ENCODE data around the gene ANGPT4. TPM values are rescaled to one million over a fixed set of nuclear protein-coding genes. Genes with fewer than 3 reads are reported as not detected.

Gene ANGPT4, protein sequence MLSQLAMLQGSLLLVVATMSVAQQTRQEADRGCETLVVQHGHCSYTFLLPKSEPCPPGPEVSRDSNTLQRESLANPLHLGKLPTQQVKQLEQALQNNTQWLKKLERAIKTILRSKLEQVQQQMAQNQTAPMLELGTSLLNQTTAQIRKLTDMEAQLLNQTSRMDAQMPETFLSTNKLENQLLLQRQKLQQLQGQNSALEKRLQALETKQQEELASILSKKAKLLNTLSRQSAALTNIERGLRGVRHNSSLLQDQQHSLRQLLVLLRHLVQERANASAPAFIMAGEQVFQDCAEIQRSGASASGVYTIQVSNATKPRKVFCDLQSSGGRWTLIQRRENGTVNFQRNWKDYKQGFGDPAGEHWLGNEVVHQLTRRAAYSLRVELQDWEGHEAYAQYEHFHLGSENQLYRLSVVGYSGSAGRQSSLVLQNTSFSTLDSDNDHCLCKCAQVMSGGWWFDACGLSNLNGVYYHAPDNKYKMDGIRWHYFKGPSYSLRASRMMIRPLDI
- total RNA-seq = under 1 TPM in 1 of 2 donors, not detected in 1; 0.05 TPM

DNA sequence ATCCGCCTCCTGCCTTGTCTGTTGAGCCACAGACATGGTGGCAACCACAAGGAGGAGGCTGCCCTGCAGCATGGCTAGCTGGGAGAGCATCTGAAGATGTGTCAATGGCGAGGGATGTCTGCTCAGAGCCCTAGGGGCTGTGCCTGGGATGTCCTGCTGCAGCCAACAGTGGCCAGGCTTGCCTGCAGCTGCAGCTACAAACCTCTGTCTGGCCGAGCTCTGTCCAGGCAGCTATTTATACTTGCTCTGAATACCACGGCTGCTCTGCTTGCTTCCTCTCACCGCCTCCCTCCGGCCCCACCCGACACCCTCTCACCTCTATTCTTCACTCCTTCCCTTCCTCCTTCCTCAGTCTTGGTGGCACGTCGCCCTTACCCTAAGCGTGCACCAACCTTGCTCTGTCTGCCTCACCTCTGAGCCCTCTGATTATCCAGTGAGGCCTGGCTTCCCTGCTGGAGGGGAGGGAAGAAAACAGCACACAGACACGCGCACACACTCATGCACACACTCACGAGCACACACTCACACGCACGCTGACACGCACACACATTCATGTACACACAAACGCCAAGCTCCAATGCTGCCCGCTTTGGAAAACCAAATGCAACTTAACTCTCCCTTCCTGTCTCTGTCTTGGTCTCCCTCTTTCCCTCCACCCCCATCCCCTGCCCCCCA is at the start of gene ANGPT4:
Gene ANGPT4, minus strand, starts transcription at position 210 of the 675 bp plus-strand sequence. Its CDS starts 120 bp downstream, at position 90.
- H3K9me3 ChIP-seq = no peaks in the 10 kb centered on the region
- no peaks in the 10 kb centered on the region for H3K27me3 ChIP-seq
- no peaks in the 10 kb centered on the region for H3K36me3 ChIP-seq
- no peaks in the 10 kb centered on the region for H3K4me1 ChIP-seq
- H3K27ac ChIP-seq = no peak within 1 kb of the TSS
- TF ChIP-seq, protein P1, sequence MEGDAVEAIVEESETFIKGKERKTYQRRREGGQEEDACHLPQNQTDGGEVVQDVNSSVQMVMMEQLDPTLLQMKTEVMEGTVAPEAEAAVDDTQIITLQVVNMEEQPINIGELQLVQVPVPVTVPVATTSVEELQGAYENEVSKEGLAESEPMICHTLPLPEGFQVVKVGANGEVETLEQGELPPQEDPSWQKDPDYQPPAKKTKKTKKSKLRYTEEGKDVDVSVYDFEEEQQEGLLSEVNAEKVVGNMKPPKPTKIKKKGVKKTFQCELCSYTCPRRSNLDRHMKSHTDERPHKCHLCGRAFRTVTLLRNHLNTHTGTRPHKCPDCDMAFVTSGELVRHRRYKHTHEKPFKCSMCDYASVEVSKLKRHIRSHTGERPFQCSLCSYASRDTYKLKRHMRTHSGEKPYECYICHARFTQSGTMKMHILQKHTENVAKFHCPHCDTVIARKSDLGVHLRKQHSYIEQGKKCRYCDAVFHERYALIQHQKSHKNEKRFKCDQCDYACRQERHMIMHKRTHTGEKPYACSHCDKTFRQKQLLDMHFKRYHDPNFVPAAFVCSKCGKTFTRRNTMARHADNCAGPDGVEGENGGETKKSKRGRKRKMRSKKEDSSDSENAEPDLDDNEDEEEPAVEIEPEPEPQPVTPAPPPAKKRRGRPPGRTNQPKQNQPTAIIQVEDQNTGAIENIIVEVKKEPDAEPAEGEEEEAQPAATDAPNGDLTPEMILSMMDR (IDR thresholded peaks at IDR 0.05) = no peak
- H3K4me3 ChIP-seq = no peak within 1 kb of the TSS
- DNase-seq = no peak
- H3K9ac ChIP-seq (ENCODE audit: low read depth in 2 of 2, low read length in 2 of 2) = no peak within 1 kb of the TSS
- intact Hi-C loops (cut with DNase I) = no loop called here

DNA sequence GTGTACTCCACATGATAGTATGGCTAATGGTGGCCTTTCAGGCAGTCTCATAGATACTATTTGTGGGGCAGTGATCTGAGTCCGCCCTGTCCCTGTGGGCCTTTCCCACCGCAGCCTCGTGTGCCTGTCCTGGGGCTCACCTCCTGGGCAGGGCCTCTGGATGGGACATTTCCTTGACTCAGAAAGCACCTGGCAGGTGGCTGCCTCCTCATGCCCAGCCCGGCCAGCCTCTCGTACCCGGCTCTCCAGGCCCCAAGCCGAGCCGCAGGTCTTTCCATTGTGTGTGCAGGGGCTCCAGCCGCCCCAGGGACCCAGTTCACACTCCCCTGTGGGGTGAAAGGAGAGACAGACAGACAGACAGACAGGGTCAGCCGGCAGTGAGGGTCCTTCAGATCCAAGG is 47.7 kb upstream of the ANGPT4 start:
- H3K9me3 ChIP-seq = no peaks in the 10 kb centered on the region
- no peak for DNase-seq
- TF ChIP-seq, protein P1 (IDR thresholded peaks at IDR 0.05) = no peak
- no peaks in the 10 kb centered on the region for H3K27me3 ChIP-seq
- no peaks in the 10 kb centered on the region for H3K4me1 ChIP-seq
- no peak overlapping the region for H3K27ac ChIP-seq
- no peaks in the 10 kb centered on the region for H3K36me3 ChIP-seq
- H3K4me3 ChIP-seq = no peak overlapping the region
- no peak overlapping the region for H3K9ac ChIP-seq (ENCODE audit: low read depth in 2 of 2, low read length in 2 of 2)
- intact Hi-C loops (cut with DNase I) = no loop called here

DNA sequence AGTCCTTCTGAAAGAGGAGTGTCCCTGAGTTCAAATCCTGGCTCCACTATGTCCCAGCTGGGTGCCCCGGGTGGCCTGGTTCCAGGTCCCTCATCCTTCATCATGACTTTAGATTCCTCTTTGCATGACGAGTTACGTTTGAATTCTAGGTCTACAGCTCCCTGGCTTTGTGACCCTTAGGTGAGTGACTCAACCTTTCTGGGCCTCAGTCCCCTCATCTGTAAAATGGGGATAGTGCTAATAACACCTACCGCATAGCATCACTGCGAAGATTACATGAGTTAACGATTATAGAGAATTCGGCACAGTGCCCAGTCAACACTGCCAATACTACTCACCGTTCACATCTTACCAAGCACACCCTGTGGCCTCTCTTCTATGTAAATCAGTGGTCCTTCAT is 46.5 kb upstream of the ANGPT4 start:
- H3K27me3 ChIP-seq = no peaks in the 10 kb centered on the region
- intact Hi-C loops (cut with DNase I) = no loop called here
- H3K9ac ChIP-seq (ENCODE audit: low read depth in 2 of 2, low read length in 2 of 2) = no peak overlapping the region
- H3K27ac ChIP-seq = no peak overlapping the region
- no peak overlapping the region for H3K4me3 ChIP-seq
- no peak for DNase-seq
- TF ChIP-seq, protein P1 (IDR thresholded peaks at IDR 0.05) = no peak
- H3K9me3 ChIP-seq = no peaks in the 10 kb centered on the region
- H3K4me1 ChIP-seq = no peaks in the 10 kb centered on the region
- no peaks in the 10 kb centered on the region for H3K36me3 ChIP-seq

DNA sequence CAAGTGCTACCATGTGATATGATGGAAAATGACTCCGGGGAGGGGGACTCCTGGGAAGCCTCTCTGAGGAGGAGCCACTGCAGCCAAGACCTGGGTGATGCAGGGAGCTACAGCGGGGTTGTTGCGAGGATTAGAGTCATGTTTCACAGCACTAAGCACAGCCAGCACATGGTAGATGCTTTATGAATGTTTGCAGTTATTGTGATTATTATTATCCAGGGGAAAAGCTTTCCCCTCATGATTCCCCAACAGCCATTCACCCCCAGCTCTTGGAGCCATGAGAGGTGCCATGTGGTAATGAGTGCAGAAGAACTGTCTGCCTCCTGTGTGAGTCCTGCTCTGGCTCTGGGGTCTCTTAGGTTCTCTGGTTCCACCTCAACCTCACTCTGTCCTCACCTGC is 46.1 kb upstream of the ANGPT4 start:
- DNase-seq = no peak
- H3K9ac ChIP-seq (ENCODE audit: low read depth in 2 of 2, low read length in 2 of 2) = no peak overlapping the region
- no peaks in the 10 kb centered on the region for H3K27me3 ChIP-seq
- TF ChIP-seq, protein P1 (IDR thresholded peaks at IDR 0.05) = no peak
- H3K4me3 ChIP-seq = no peak overlapping the region
- H3K27ac ChIP-seq = no peak overlapping the region
- H3K9me3 ChIP-seq = no peaks in the 10 kb centered on the region
- intact Hi-C loops (cut with DNase I) = no loop called here
- H3K4me1 ChIP-seq = no peaks in the 10 kb centered on the region
- no peaks in the 10 kb centered on the region for H3K36me3 ChIP-seq

DNA sequence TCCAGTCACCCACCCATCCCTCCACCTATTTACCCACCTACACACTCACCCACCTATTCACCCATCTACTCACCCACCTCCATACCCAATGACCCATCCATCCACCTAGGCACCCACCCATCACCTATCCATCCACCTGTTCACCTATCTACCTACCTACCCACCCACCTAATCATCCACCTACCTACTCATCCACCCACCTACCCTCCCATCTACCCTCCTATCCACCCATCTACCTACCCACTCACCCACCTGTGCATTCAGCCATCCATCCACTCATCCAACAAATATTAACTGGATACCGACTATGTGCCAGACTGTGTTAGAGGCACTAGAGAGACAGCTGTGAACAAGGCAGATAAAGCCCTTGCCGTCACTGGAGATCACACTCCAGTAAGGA is 45.6 kb upstream of the ANGPT4 start:
- no peak overlapping the region for H3K4me3 ChIP-seq
- H3K9me3 ChIP-seq = no peaks in the 10 kb centered on the region
- TF ChIP-seq, protein P1 (IDR thresholded peaks at IDR 0.05) = no peak
- no peak overlapping the region for H3K27ac ChIP-seq
- intact Hi-C loops (cut with DNase I) = no loop called here
- H3K4me1 ChIP-seq = no peaks in the 10 kb centered on the region
- no peak for DNase-seq
- H3K9ac ChIP-seq (ENCODE audit: low read depth in 2 of 2, low read length in 2 of 2) = no peak overlapping the region
- H3K36me3 ChIP-seq = no peaks in the 10 kb centered on the region
- H3K27me3 ChIP-seq = no peaks in the 10 kb centered on the region

All from colonic mucosa (tissue), 4 donors.